ENCODE results near the gene MRGPRF.

The MRGPRF gene

GRCh38 chr11:68977781-68978625 lies 35.0 kb downstream of the MRGPRF start:
- no peaks in the 10 kb centered on the region for H3K27me3 ChIP-seq (ENCODE audit: insufficient read depth, low read length, poor library complexity, severe bottlenecking)
- H3K4me2 ChIP-seq (ENCODE audit: low read depth, low read length, poor library complexity, severe bottlenecking) = no peak overlapping the region
- H3K4me1 ChIP-seq (ENCODE audit: insufficient read depth, low read length, poor library complexity, severe bottlenecking) = no peaks in the 10 kb centered on the region
- H3K9me3 ChIP-seq (ENCODE audit: insufficient read depth, low read depth, low read length) = no peaks in the 10 kb centered on the region
- no peak overlapping the region for H3K9ac ChIP-seq (ENCODE audit: low read depth, low read length, poor library complexity, severe bottlenecking)
- no peaks in the 10 kb centered on the region for H3K9me2 ChIP-seq (replicated peaks; ENCODE audit: low read depth, low read length)
- H3K79me2 ChIP-seq (ENCODE audit: insufficient read depth, low read length) = no peaks in the 10 kb centered on the region
- TF ChIP-seq, protein P1, sequence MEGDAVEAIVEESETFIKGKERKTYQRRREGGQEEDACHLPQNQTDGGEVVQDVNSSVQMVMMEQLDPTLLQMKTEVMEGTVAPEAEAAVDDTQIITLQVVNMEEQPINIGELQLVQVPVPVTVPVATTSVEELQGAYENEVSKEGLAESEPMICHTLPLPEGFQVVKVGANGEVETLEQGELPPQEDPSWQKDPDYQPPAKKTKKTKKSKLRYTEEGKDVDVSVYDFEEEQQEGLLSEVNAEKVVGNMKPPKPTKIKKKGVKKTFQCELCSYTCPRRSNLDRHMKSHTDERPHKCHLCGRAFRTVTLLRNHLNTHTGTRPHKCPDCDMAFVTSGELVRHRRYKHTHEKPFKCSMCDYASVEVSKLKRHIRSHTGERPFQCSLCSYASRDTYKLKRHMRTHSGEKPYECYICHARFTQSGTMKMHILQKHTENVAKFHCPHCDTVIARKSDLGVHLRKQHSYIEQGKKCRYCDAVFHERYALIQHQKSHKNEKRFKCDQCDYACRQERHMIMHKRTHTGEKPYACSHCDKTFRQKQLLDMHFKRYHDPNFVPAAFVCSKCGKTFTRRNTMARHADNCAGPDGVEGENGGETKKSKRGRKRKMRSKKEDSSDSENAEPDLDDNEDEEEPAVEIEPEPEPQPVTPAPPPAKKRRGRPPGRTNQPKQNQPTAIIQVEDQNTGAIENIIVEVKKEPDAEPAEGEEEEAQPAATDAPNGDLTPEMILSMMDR (conservative IDR thresholded peaks at IDR 0.05; ENCODE audit: low read length) = no peak
- no peak for TF ChIP-seq EZH2phosphoT487 (IDR thresholded peaks at IDR 0.05; ENCODE audit: borderline replicate concordance)
- no peak overlapping the region for H3K4me3 ChIP-seq (ENCODE audit: low read length, poor library complexity, severe bottlenecking)
- H3K36me3 ChIP-seq (ENCODE audit: insufficient read depth, low read length) = no peaks in the 10 kb centered on the region
- no peak overlapping the region for H2AFZ ChIP-seq (ENCODE audit: low read length)
- no peaks in the 10 kb centered on the region for H3F3A ChIP-seq (ENCODE audit: low read depth)
- no peaks in the 10 kb centered on the region for H4K20me1 ChIP-seq (ENCODE audit: insufficient read depth, low read length, poor library complexity, severe bottlenecking)

GRCh38 chr11:68976563-68976962 lies 36.5 kb downstream of the MRGPRF start:
- Histone ChIP-seq H3K4me3 (ENCODE audit: low read length, poor library complexity, severe bottlenecking) (no peak overlapping the region), H3K9me2 (replicated peaks; ENCODE audit: low read depth, low read length) (no peaks in the 10 kb centered on the region), H3K9me3 (ENCODE audit: insufficient read depth, low read depth, low read length) (no peaks in the 10 kb centered on the region), H3K9ac (ENCODE audit: low read depth, low read length, poor library complexity, severe bottlenecking) (no peak overlapping the region), H2AFZ (ENCODE audit: low read length) (no peak overlapping the region), H4K20me1 (ENCODE audit: insufficient read depth, low read length, poor library complexity, severe bottlenecking) (no peaks in the 10 kb centered on the region), H3K27me3 (ENCODE audit: insufficient read depth, low read length, poor library complexity, severe bottlenecking) (no peaks in the 10 kb centered on the region), H3K36me3 (ENCODE audit: insufficient read depth, low read length) (no peaks in the 10 kb centered on the region), H3F3A (ENCODE audit: low read depth) (no peaks in the 10 kb centered on the region), H3K4me2 (ENCODE audit: low read depth, low read length, poor library complexity, severe bottlenecking) (no peak overlapping the region), H3K79me2 (ENCODE audit: insufficient read depth, low read length) (no peaks in the 10 kb centered on the region), H3K4me1 (ENCODE audit: insufficient read depth, low read length, poor library complexity, severe bottlenecking) (no peaks in the 10 kb centered on the region)
- TF ChIP-seq, protein P1 (conservative IDR thresholded peaks at IDR 0.05; ENCODE audit: low read length) = no peak
- no peak for TF ChIP-seq EZH2phosphoT487 (IDR thresholded peaks at IDR 0.05; ENCODE audit: borderline replicate concordance)

- no peak overlapping the region for H3K9ac ChIP-seq (ENCODE audit: low read depth, low read length, poor library complexity, severe bottlenecking)
- no peak overlapping the region for H3K4me2 ChIP-seq (ENCODE audit: low read depth, low read length, poor library complexity, severe bottlenecking)
- H4K20me1 ChIP-seq (ENCODE audit: insufficient read depth, low read length, poor library complexity, severe bottlenecking) = no peaks in the 10 kb centered on the region
- no peaks in the 10 kb centered on the region for H3K4me1 ChIP-seq (ENCODE audit: insufficient read depth, low read length, poor library complexity, severe bottlenecking)
- H3K9me2 ChIP-seq (replicated peaks; ENCODE audit: low read depth, low read length) = no peaks in the 10 kb centered on the region
- H3K4me3 ChIP-seq (ENCODE audit: low read length, poor library complexity, severe bottlenecking) = no peak overlapping the region
- no peaks in the 10 kb centered on the region for H3K9me3 ChIP-seq (ENCODE audit: insufficient read depth, low read depth, low read length)
- no peaks in the 10 kb centered on the region for H3K79me2 ChIP-seq (ENCODE audit: insufficient read depth, low read length)
- H3F3A ChIP-seq (ENCODE audit: low read depth) = no peaks in the 10 kb centered on the region
- TF ChIP-seq, protein P1 (conservative IDR thresholded peaks at IDR 0.05; ENCODE audit: low read length) = no peak
- TF ChIP-seq EZH2phosphoT487 (IDR thresholded peaks at IDR 0.05; ENCODE audit: borderline replicate concordance) = no peak
- no peak overlapping the region for H2AFZ ChIP-seq (ENCODE audit: low read length)
- H3K27me3 ChIP-seq (ENCODE audit: insufficient read depth, low read length, poor library complexity, severe bottlenecking) = no peaks in the 10 kb centered on the region
- no peaks in the 10 kb centered on the region for H3K36me3 ChIP-seq (ENCODE audit: insufficient read depth, low read length)
Observed at GRCh38 chr11:68976095-68976494, 37.0 kb downstream of the MRGPRF start.

Measured in Loucy (cell line).